HEK293 (cell line): Measurements from ENCODE around the gene PKN1.

ENCODE experiments used
- BCL11B ChIP-seq: fragments of 450-650 bp; formaldehyde crosslinking; IDR thresholded peaks from 2 replicates; pipeline ENCODE4 v1.5.1; 2016; ENCODE audit warnings: low read depth, missing biosample characterization, missing genetic modification characterization
- GFI1B ChIP-seq: fragments of 450-650 bp; formaldehyde crosslinking; IDR thresholded peaks from 2 replicates; pipeline ENCODE4 v1.5.1; 2016; ENCODE audit warnings: missing biosample characterization, missing genetic modification characterization
- GLIS1 ChIP-seq: fragments of 450-650 bp; formaldehyde crosslinking; IDR thresholded peaks from 2 replicates; pipeline ENCODE4 v1.5.1; 2016; ENCODE audit warnings: missing biosample characterization, missing genetic modification characterization
- IKZF3 ChIP-seq: fragments of 450-650 bp; IDR thresholded peaks from 2 replicates; pipeline ENCODE4 v1.5.0; 2018; ENCODE audit warnings: missing biosample characterization, mild to moderate bottlenecking, missing genetic modification characterization, moderate library complexity
- KLF17 ChIP-seq: fragments of 450-650 bp; formaldehyde crosslinking; IDR thresholded peaks from 2 replicates; pipeline ENCODE4 v1.5.1; 2016; ENCODE audit warnings: missing biosample characterization, missing genetic modification characterization
- KLF9 ChIP-seq: fragments of 450-650 bp; formaldehyde crosslinking; IDR thresholded peaks from 2 replicates; pipeline ENCODE4 v1.5.1; 2016; ENCODE audit warnings: missing biosample characterization, missing genetic modification characterization, low read depth
- MYNN ChIP-seq: fragments of 450-650 bp; formaldehyde crosslinking; IDR thresholded peaks from 2 replicates; pipeline ENCODE4 v1.5.1; 2016; ENCODE audit warnings: missing biosample characterization, missing genetic modification characterization, borderline replicate concordance
- PRDM4 ChIP-seq: fragments of 450-650 bp; formaldehyde crosslinking; IDR thresholded peaks from 2 replicates; pipeline ENCODE4 v1.5.1; 2017; ENCODE audit warnings: missing biosample characterization, missing genetic modification characterization
- SP3 ChIP-seq: fragments of 450-650 bp; formaldehyde crosslinking; IDR thresholded peaks from 2 replicates; pipeline ENCODE4 v1.5.1; 2016; ENCODE audit warnings: missing biosample characterization, missing genetic modification characterization
- TRIM28 ChIP-seq: IDR thresholded peaks from 2 replicates; pipeline ENCODE4 v1.6.1; 2011; ENCODE audit warnings: low read length, control low read depth, borderline replicate concordance
- ZBTB1 ChIP-seq: fragments of 450-650 bp; formaldehyde crosslinking; IDR thresholded peaks from 2 replicates; pipeline ENCODE4 v1.5.1; 2016; ENCODE audit warnings: missing biosample characterization, missing genetic modification characterization
- ZBTB11 ChIP-seq: fragments of 450-650 bp; formaldehyde crosslinking; conservative IDR thresholded peaks from 2 replicates; pipeline ENCODE4 v1.5.1; 2016; ENCODE audit warnings: low read depth, missing biosample characterization, missing genetic modification characterization
- ZBTB21 ChIP-seq: fragments of 450-650 bp; formaldehyde crosslinking; IDR thresholded peaks from 2 replicates; pipeline ENCODE4 v1.5.1; 2017; ENCODE audit warnings: missing biosample characterization, missing genetic modification characterization
- ZFP41 ChIP-seq: fragments of 450-650 bp; formaldehyde crosslinking; IDR thresholded peaks from 2 replicates; pipeline ENCODE4 v1.5.1; 2016; ENCODE audit warnings: missing biosample characterization, missing genetic modification characterization, borderline replicate concordance
- ZIC2 ChIP-seq: fragments of 450-650 bp; formaldehyde crosslinking; IDR thresholded peaks from 2 replicates; pipeline ENCODE4 v1.5.1; 2016; ENCODE audit warnings: missing biosample characterization, missing genetic modification characterization
- ZNF121 ChIP-seq: fragments of 450-650 bp; formaldehyde crosslinking; IDR thresholded peaks from 2 replicates; pipeline ENCODE4 v1.5.1; 2016; ENCODE audit warnings: missing biosample characterization, missing genetic modification characterization
- ZNF132 ChIP-seq: fragments of 450-650 bp; formaldehyde crosslinking; IDR thresholded peaks from 2 replicates; pipeline ENCODE4 v1.5.1; 2017; ENCODE audit warnings: missing biosample characterization, missing genetic modification characterization, borderline replicate concordance
- ZNF157 ChIP-seq: fragments of 450-650 bp; formaldehyde crosslinking; IDR thresholded peaks from 2 replicates; pipeline ENCODE4 v1.5.1; 2016; ENCODE audit warnings: missing biosample characterization, missing genetic modification characterization
- ZNF16 ChIP-seq: fragments of 450-650 bp; formaldehyde crosslinking; IDR thresholded peaks from 2 replicates; pipeline ENCODE4 v1.5.1; 2016; ENCODE audit warnings: low read depth, missing biosample characterization, missing genetic modification characterization
- ZNF266 ChIP-seq: fragments of 450-650 bp; formaldehyde crosslinking; IDR thresholded peaks from 2 replicates; pipeline ENCODE4 v1.5.1; 2016; ENCODE audit warnings: missing biosample characterization, missing genetic modification characterization, low read depth
- ZNF302 ChIP-seq: fragments of 450-650 bp; formaldehyde crosslinking; IDR thresholded peaks from 2 replicates; pipeline ENCODE4 v1.5.1; 2016; ENCODE audit warnings: missing biosample characterization, missing genetic modification characterization, low read depth
- ZNF324 ChIP-seq: fragments of 450-650 bp; formaldehyde crosslinking; IDR thresholded peaks from 2 replicates; pipeline ENCODE4 v1.5.1; 2016; ENCODE audit warnings: missing biosample characterization, missing genetic modification characterization
- ZNF354C ChIP-seq: fragments of 450-650 bp; formaldehyde crosslinking; IDR thresholded peaks from 2 replicates; pipeline ENCODE4 v1.5.1; 2016; ENCODE audit warnings: missing biosample characterization, missing genetic modification characterization, low read depth, borderline replicate concordance
- ZNF433 ChIP-seq: fragments of 450-650 bp; formaldehyde crosslinking; IDR thresholded peaks from 2 replicates; pipeline ENCODE4 v1.5.1; 2016; ENCODE audit warnings: missing biosample characterization, missing genetic modification characterization, low read depth
- ZNF510 ChIP-seq: fragments of 450-650 bp; formaldehyde crosslinking; IDR thresholded peaks from 2 replicates; pipeline ENCODE4 v1.5.1; 2018; ENCODE audit warnings: mild to moderate bottlenecking, missing genetic modification characterization, missing biosample characterization; ENCODE audit not compliant: insufficient replicate concordance
- ZNF529 ChIP-seq: fragments of 450-650 bp; formaldehyde crosslinking; IDR thresholded peaks from 2 replicates; pipeline ENCODE4 v1.5.1; 2017; ENCODE audit warnings: missing genetic modification characterization, missing biosample characterization; ENCODE audit not compliant: insufficient replicate concordance
- ZNF548 ChIP-seq: fragments of 450-650 bp; formaldehyde crosslinking; IDR thresholded peaks from 2 replicates; pipeline ENCODE4 v1.5.1; 2016; ENCODE audit warnings: missing biosample characterization, missing genetic modification characterization
- ZNF658 ChIP-seq: fragments of 450-650 bp; formaldehyde crosslinking; IDR thresholded peaks from 2 replicates; pipeline ENCODE4; 2016; ENCODE audit warnings: missing biosample characterization, missing genetic modification characterization
- ZNF660 ChIP-seq: fragments of 450-650 bp; IDR thresholded peaks from 2 replicates; pipeline ENCODE4 v1.5.1; 2018; ENCODE audit warnings: missing biosample characterization, mild to moderate bottlenecking, missing genetic modification characterization
- ZNF76 ChIP-seq: fragments of 450-650 bp; formaldehyde crosslinking; IDR thresholded peaks from 2 replicates; pipeline ENCODE4; 2016; ENCODE audit warnings: low read depth, missing biosample characterization, missing genetic modification characterization, borderline replicate concordance
- ZNF768 ChIP-seq: fragments of 450-650 bp; formaldehyde crosslinking; IDR thresholded peaks from 2 replicates; pipeline ENCODE4 v1.5.1; 2018; ENCODE audit warnings: missing biosample characterization, mild to moderate bottlenecking, missing genetic modification characterization
- ZNF776 ChIP-seq: fragments of 450-650 bp; formaldehyde crosslinking; IDR thresholded peaks from 2 replicates; pipeline ENCODE4 v1.5.0; 2017; ENCODE audit warnings: missing biosample characterization, missing genetic modification characterization, borderline replicate concordance
- ZNF777 ChIP-seq: fragments of 450-650 bp; formaldehyde crosslinking; IDR thresholded peaks from 2 replicates; pipeline ENCODE4 v1.5.1; 2017; ENCODE audit warnings: missing biosample characterization, missing genetic modification characterization, borderline replicate concordance
- ZNF785 ChIP-seq: fragments of 450-650 bp; formaldehyde crosslinking; IDR thresholded peaks from 2 replicates; pipeline ENCODE4 v1.5.1; 2016; ENCODE audit warnings: missing biosample characterization, missing genetic modification characterization
- ZNF792 ChIP-seq: fragments of 450-650 bp; formaldehyde crosslinking; IDR thresholded peaks from 2 replicates; pipeline ENCODE4 v1.5.1; 2016; ENCODE audit warnings: missing biosample characterization, missing genetic modification characterization

Gene PKN1

DNA sequence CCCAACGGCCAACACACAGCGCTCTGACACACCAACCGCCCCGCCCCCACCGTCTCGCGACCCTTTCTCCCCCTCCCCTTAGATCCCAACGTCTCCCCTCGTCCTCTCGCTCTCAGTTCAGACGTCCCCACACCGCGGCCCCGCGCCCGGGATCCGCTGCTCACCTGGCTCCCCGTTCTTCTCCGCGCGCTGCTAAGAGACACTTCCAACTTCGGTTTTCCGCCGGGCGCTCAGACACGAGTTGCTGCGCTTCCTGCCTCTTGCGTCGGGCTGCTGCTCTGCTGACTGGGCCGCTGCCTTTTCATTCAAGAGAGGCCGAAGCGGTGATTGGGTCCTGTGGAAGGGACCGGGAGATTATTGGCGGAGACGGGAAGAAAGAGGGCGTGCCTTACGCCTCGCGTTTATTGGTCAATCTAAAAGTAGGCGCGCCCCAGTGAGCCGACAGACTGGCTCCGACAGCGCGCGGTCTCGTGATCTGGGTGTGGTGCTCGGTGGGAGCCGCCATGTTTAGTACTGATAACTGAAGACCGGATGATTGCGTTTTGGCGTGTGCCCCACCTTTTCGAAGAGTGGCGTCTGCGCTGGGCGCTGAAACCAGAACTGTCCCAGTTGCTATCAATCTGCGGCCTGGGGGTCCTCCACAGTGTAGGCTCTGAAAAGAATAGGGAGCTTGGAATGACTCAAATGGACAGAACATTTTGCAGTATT lies 13.8 kb upstream of the PKN1 start, which contains the start of gene DDX39A (continued):
- TF ChIP-seq ZNF76 (tag by site-specific recombination), result 0 out of 2 replicates have a peak, but pooled peaks have one; percentile 47
- TF ChIP-seq ZNF792 (tag by site-specific recombination), result no peak
- no peak for TF ChIP-seq ZNF354C (tag by site-specific recombination)
- TF ChIP-seq GFI1B (tag by site-specific recombination), result no peak
- TF ChIP-seq ZNF785 (tag by site-specific recombination), result no peak
- TF ChIP-seq ZNF660, result no peak; the same call in 1 of the 2 replicates
- no peak for TF ChIP-seq PRDM4 (tag by site-specific recombination)
- TF ChIP-seq ZFP41 (tag by site-specific recombination), result no peak
- TF ChIP-seq ZNF266 (tag by site-specific recombination), result no peak
- no peak for TF ChIP-seq ZNF132
- TF ChIP-seq ZNF768 (tag by site-specific recombination), result no peak
- TF ChIP-seq ZNF16 (tag by site-specific recombination), result no peak
- TF ChIP-seq ZNF121 (tag by site-specific recombination), result no peak
- peak; percentile 43; the same call in 1 of the 2 replicates for TF ChIP-seq KLF17
- TF ChIP-seq TRIM28, result no peak
- no peak for TF ChIP-seq ZNF324 (tag by site-specific recombination)
- TF ChIP-seq ZBTB11 (tag by site-specific recombination), result peak; percentile 1; the same call in 1 of the 2 replicates
- TF ChIP-seq ZNF529 (tag by site-specific recombination), result no peak
- TF ChIP-seq MYNN (tag by site-specific recombination), result no peak
- no peak for TF ChIP-seq ZBTB1
- no peak for TF ChIP-seq ZNF776 (tag by site-specific recombination)
- TF ChIP-seq KLF9 (tag by site-specific recombination), result peak; percentile 96
- peak; percentile 28; the same call in 1 of the 2 replicates for TF ChIP-seq ZIC2 (tag by site-specific recombination)
- TF ChIP-seq ZNF302, result no peak
- no peak for TF ChIP-seq BCL11B (tag by site-specific recombination)
- no peak for TF ChIP-seq ZNF510 (tag by site-specific recombination)
- TF ChIP-seq ZBTB21 (tag by site-specific recombination), result no peak
- TF ChIP-seq SP3 (tag by site-specific recombination), result peak; percentile 83
- TF ChIP-seq ZNF777 (tag by site-specific recombination), result no peak
- no peak for TF ChIP-seq ZNF658 (tag by site-specific recombination)
- no peak; the same call in 1 of the 2 replicates for TF ChIP-seq GLIS1 (tag by site-specific recombination)
- no peak for TF ChIP-seq IKZF3
- TF ChIP-seq ZNF548 (tag by site-specific recombination), result no peak
- no peak for TF ChIP-seq ZNF157
- no peak for TF ChIP-seq ZNF433 (tag by site-specific recombination)
